COLO668 (cell line): ENCODE results near the gene NCL.

Experiments
- DNase-seq: peaks from one replicate; lab custom pipeline; 2025; ENCODE audit not compliant: unreplicated experiment; lab: John Stamatoyannopoulos, UW

NCL gene

GRCh38 chr2:231463698-231464575 is at the start of gene NCL:
Gene NCL, minus strand, starts transcription at chr2:231464484. Its CDS starts 131 bp downstream, at chr2:231464353.
- peak; percentile 91 for DNase-seq

- no peak for DNase-seq
Observed at GRCh38 chr2:231513746-231514224, 49.5 kb upstream of the NCL start.

- DNase-seq, result no peak
Observed at GRCh38 chr2:231512222-231512621, 47.9 kb upstream of the NCL start.

- DNase-seq, result no peak
Observed at GRCh38 chr2:231503766-231504165, 39.5 kb upstream of the NCL start.

- no peak for DNase-seq
Observed at GRCh38 chr2:231502596-231502995, 38.3 kb upstream of the NCL start.

- DNase-seq, result no peak
Observed at GRCh38 chr2:231497651-231498050, 33.4 kb upstream of the NCL start.

GRCh38 chr2:231494669-231495068 is 30.4 kb upstream of the NCL start:
- DNase-seq, result no peak

GRCh38 chr2:231490801-231491200 is 26.5 kb upstream of the NCL start:
- DNase-seq, result no peak

- no peak for DNase-seq
Observed at GRCh38 chr2:231489990-231490389, 25.7 kb upstream of the NCL start.

GRCh38 chr2:231488331-231488730 is 24.0 kb upstream of the NCL start:
- no peak for DNase-seq

- DNase-seq, result no peak
Observed at GRCh38 chr2:231486851-231487596, 22.7 kb upstream of the NCL start.

- peak; percentile 67 for DNase-seq
Observed at GRCh38 chr2:231483398-231484329, 19.4 kb upstream of the NCL start.

GRCh38 chr2:231482806-231483391 is 18.6 kb upstream of the NCL start:
- DNase-seq, result peak; percentile 86

- DNase-seq, result no peak
Observed at GRCh38 chr2:231480781-231481180, 16.5 kb upstream of the NCL start.

- DNase-seq, result no peak
Observed at GRCh38 chr2:231479455-231479854, 15.2 kb upstream of the NCL start.

- DNase-seq, result no peak
Observed at GRCh38 chr2:231476920-231477319, 12.6 kb upstream of the NCL start.

GRCh38 chr2:231475965-231476364 is 11.7 kb upstream of the NCL start:
- no peak for DNase-seq

GRCh38 chr2:231472816-231473215 is 8.5 kb upstream of the NCL start:
- DNase-seq, result no peak

GRCh38 chr2:231470246-231470900 is 6.1 kb upstream of the NCL start:
- no peak for DNase-seq

- no peak for DNase-seq
Observed at GRCh38 chr2:231469583-231469950, 5.3 kb upstream of the NCL start.
